SK-N-MC (cell line): ENCODE data around the gene KRT6B.

Source experiments
- DNase-seq: peaks from one replicate; pipeline ENCODE4 v3.0.0-alpha.2; 2011; ENCODE audit warnings: low read depth, low spot score
- H3K27ac ChIP-seq: fragments of 200-600 bp; sonication (generic); 2 replicates; pipeline ENCODE4 v1.5.1; 2016; ENCODE audit warnings: mixed run types
- H3K36me3 ChIP-seq: fragments of 200-600 bp; sonication (generic); 2 replicates; pipeline ENCODE4 v1.6.1; 2017; ENCODE audit warnings: antibody characterized with exemption, low read length, mixed read lengths; ENCODE audit not compliant: insufficient read depth
- H3K4me3 ChIP-seq: fragments of 200-600 bp; sonication (generic); 2 replicates; pipeline ENCODE4 v1.5.1; 2016
- H3K9ac ChIP-seq: fragments of 200-600 bp; sonication (generic); 2 replicates; pipeline ENCODE4 v1.8.0; 2017; ENCODE audit warnings: mixed run types, mixed read lengths; ENCODE audit not compliant: insufficient read length
- H3K9me3 ChIP-seq: fragments of 200-600 bp; sonication (generic); 2 replicates; pipeline ENCODE4 v1.6.1; 2017; ENCODE audit warnings: low read depth, mild to moderate bottlenecking, antibody characterized with exemption, low read length, moderate library complexity, mixed read lengths
- EZH2 ChIP-seq: fragments of 200-600 bp; sonication (generic); IDR thresholded peaks from one replicate; pipeline ENCODE4 v1.6.1; 2017; ENCODE audit warnings: antibody characterized with exemption
- FOXP2 ChIP-seq: optimal IDR thresholded peaks from 2 replicates; pipeline ENCODE3; 2011; ENCODE audit warnings: mild to moderate bottlenecking, moderate library complexity; ENCODE audit not compliant: insufficient read depth; ENCODE audit errors: extremely low read length, control extremely low read depth
- POLR2AphosphoS5 ChIP-seq: IDR thresholded peaks from 2 replicates; pipeline ENCODE4 v1.6.1; 2012; ENCODE audit warnings: mild to moderate bottlenecking, low read depth, low read length, borderline replicate concordance

Gene KRT6B

GRCh38 chr12:52434760-52435530 lies 17.0 kb downstream of the KRT6B start:
- no peaks in the 10 kb centered on the region for H3K36me3 ChIP-seq
- no peak overlapping the region for H3K27ac ChIP-seq
- DNase-seq = no peak
- no peak overlapping the region for H3K9ac ChIP-seq
- no peak overlapping the region for H3K4me3 ChIP-seq
- no peak for TF ChIP-seq FOXP2
- TF ChIP-seq EZH2 = no peak
- TF ChIP-seq POLR2AphosphoS5 = no peak
- no peaks in the 10 kb centered on the region for H3K9me3 ChIP-seq

GRCh38 chr12:52434081-52434733 lies 17.7 kb downstream of the KRT6B start, which contains the start of gene KRT75:
KRT75 (minus strand) TSS chr12:52434371; CDS start chr12:52434304, 67 bp downstream.
- TF ChIP-seq POLR2AphosphoS5 (no peak), FOXP2 (no peak), EZH2 (no peak)
- Histone ChIP-seq H3K27ac (no peak within 1 kb of the TSS), H3K9ac (no peak within 1 kb of the TSS), H3K4me3 (no peak within 1 kb of the TSS), H3K9me3 (no peaks in the 10 kb centered on the region), H3K36me3 (no peaks in the 10 kb centered on the region)
- DNase-seq = no peak

- H3K4me3 ChIP-seq = no peak overlapping the region
- H3K27ac ChIP-seq = no peak overlapping the region
- no peak for DNase-seq
- H3K36me3 ChIP-seq = no peaks in the 10 kb centered on the region
- H3K9ac ChIP-seq = no peak overlapping the region
- H3K9me3 ChIP-seq = no peaks in the 10 kb centered on the region
- TF ChIP-seq EZH2 = no peak
- TF ChIP-seq FOXP2 = no peak
- no peak for TF ChIP-seq POLR2AphosphoS5
Measured at GRCh38 chr12:52433501-52434080, 18.4 kb downstream of the KRT6B start.

GRCh38 chr12:52432559-52433207 lies 19.3 kb downstream of the KRT6B start:
- Histone ChIP-seq H3K36me3 (no peaks in the 10 kb centered on the region), H3K27ac (no peak overlapping the region), H3K4me3 (no peak overlapping the region), H3K9me3 (no peaks in the 10 kb centered on the region), H3K9ac (no peak overlapping the region)
- no peak for DNase-seq
- TF ChIP-seq EZH2 (no peak), FOXP2 (no peak), POLR2AphosphoS5 (no peak)

GRCh38 chr12:52428121-52428520 lies 23.8 kb downstream of the KRT6B start:
- H3K36me3 ChIP-seq = no peaks in the 10 kb centered on the region
- no peak for DNase-seq
- H3K4me3 ChIP-seq = no peak overlapping the region
- H3K9ac ChIP-seq = no peak overlapping the region
- TF ChIP-seq POLR2AphosphoS5 (no peak), EZH2 (no peak), FOXP2 (no peak)
- no peaks in the 10 kb centered on the region for H3K9me3 ChIP-seq
- H3K27ac ChIP-seq = no peak overlapping the region

GRCh38 chr12:52427083-52427482 lies 24.9 kb downstream of the KRT6B start:
- H3K9ac ChIP-seq = no peak overlapping the region

GRCh38 chr12:52426034-52426433 lies 25.9 kb downstream of the KRT6B start:
- no peak overlapping the region for H3K4me3 ChIP-seq
- DNase-seq = no peak
- H3K27ac ChIP-seq = no peak overlapping the region
- H3K9me3 ChIP-seq = no peaks in the 10 kb centered on the region
- no peaks in the 10 kb centered on the region for H3K36me3 ChIP-seq
- TF ChIP-seq POLR2AphosphoS5 (no peak), EZH2 (no peak), FOXP2 (no peak)
- H3K9ac ChIP-seq = no peak overlapping the region

More at GRCh38 chr12:52427083-52427482, 24.9 kb downstream of the KRT6B start:
- H3K27ac ChIP-seq = no peak overlapping the region
- H3K36me3 ChIP-seq = no peaks in the 10 kb centered on the region
- no peaks in the 10 kb centered on the region for H3K9me3 ChIP-seq
- no peak for DNase-seq
- TF ChIP-seq POLR2AphosphoS5 = no peak
- TF ChIP-seq EZH2 = no peak
- TF ChIP-seq FOXP2 = no peak
- no peak overlapping the region for H3K4me3 ChIP-seq

- no peaks in the 10 kb centered on the region for H3K36me3 ChIP-seq
Measured at GRCh38 chr12:52425466-52425865, 26.5 kb downstream of the KRT6B start.

More at GRCh38 chr12:52425466-52425865, 26.5 kb downstream of the KRT6B start:
- TF ChIP-seq FOXP2 (no peak), POLR2AphosphoS5 (no peak), EZH2 (no peak)
- DNase-seq = no peak
- no peak overlapping the region for H3K4me3 ChIP-seq
- H3K27ac ChIP-seq = no peak overlapping the region
- H3K9me3 ChIP-seq = no peaks in the 10 kb centered on the region
- H3K9ac ChIP-seq = no peak overlapping the region
